Caco-2 (cell line): ENCODE data around the gene CASTOR1. TPM values are rescaled to one million over a fixed set of nuclear protein-coding genes. Genes with fewer than 3 reads are reported as not detected.

Experiments
- BruUV-seq: library from RNA; stranded (reverse); fragments of 400-500 nt; replicated peaks from 2 replicates; lab custom pipeline; 2021; lab: Mats Ljungman, UMichigan
- CTCF ChIA-PET: fragments of 300-600 bp; sonication (Branson Sonifier 250); formaldehyde crosslinking; loops from one replicate; lab custom pipeline; 2022; ENCODE audit warnings: antibody characterized with exemption; lab: Charles Lee
- POLR2A ChIA-PET: fragments of 300-600 bp; sonication (Branson Sonifier 250); formaldehyde crosslinking; loops from one replicate; lab custom pipeline; 2022; ENCODE audit warnings: antibody characterized with exemption; lab: Charles Lee
- DNase-seq, 2 experiments: peaks; one replicate each; pipeline versions ENCODE4 v3.0.0 to v3.0.0-alpha.2; 2020 to 2022
- H3K27me3 ChIP-seq: replicated peaks from 2 replicates; pipeline ENCODE4 v1.6.0; 2011; ENCODE audit warnings: low read length; ENCODE audit not compliant: control insufficient read depth, insufficient read depth
- H3K36me3 ChIP-seq: 2 replicates; pipeline ENCODE4 v1.5.1; 2011; ENCODE audit warnings: low read length; ENCODE audit not compliant: control insufficient read depth, insufficient read depth
- H3K4me1 ChIP-seq: fragments of 250-450 bp; sonication (Bioruptor Pico); 2 replicates; pipeline ENCODE4 v1.5.1; 2020; ENCODE audit warnings: mild to moderate bottlenecking
- H3K4me3 ChIP-seq: 2 replicates; pipeline ENCODE4 v1.5.1; 2011; ENCODE audit warnings: low read depth, mild to moderate bottlenecking, control low read depth, low read length
- H3K9me3 ChIP-seq: fragments of 250-450 bp; sonication (Bioruptor Pico); 2 replicates; pipeline ENCODE4 v1.5.1; 2020; ENCODE audit warnings: mild to moderate bottlenecking, moderate library complexity
- H3K27ac Mint-ChIP-seq: one replicate; pipeline ENCODE4 v1.8.0; 2022; ENCODE audit warnings: mixed read lengths; ENCODE audit not compliant: unreplicated experiment
- H3K27me3 Mint-ChIP-seq: one replicate; pipeline ENCODE4 v1.8.0; 2022; ENCODE audit warnings: mixed read lengths; ENCODE audit not compliant: insufficient read depth, unreplicated experiment
- H3K36me3 Mint-ChIP-seq: one replicate; pipeline ENCODE4 v1.8.0; 2022; ENCODE audit warnings: mild to moderate bottlenecking, mixed read lengths; ENCODE audit not compliant: insufficient read depth, unreplicated experiment
- H3K4me1 Mint-ChIP-seq: one replicate; pipeline ENCODE4 v1.8.0; 2022; ENCODE audit warnings: low read depth, mixed read lengths; ENCODE audit not compliant: unreplicated experiment
- H3K4me3 Mint-ChIP-seq: one replicate; pipeline ENCODE4 v1.8.0; 2022; ENCODE audit warnings: mild to moderate bottlenecking, moderate library complexity, mixed read lengths; ENCODE audit not compliant: unreplicated experiment
- H3K9me3 Mint-ChIP-seq: one replicate; pipeline ENCODE4 v1.8.0; 2022; ENCODE audit warnings: mixed read lengths; ENCODE audit not compliant: unreplicated experiment
- CTCF ChIP-seq, 2 experiments: fragments of 200-600 bp in 1 of 2; IDR thresholded peaks; 1 replicate in 1 of 2; 2 replicates in 1 of 2; pipeline versions ENCODE4 v1.5.1 to v1.8.0; 2011 to 2022; ENCODE audit warnings: antibody characterized with exemption in 1 of 2, control low read depth in 1 of 2, inconsistent platforms in 1 of 2, low read depth in 1 of 2, low read length in 1 of 2, mild to moderate bottlenecking in 1 of 2, moderate library complexity in 1 of 2; ENCODE audit not compliant: insufficient read depth in 1 of 2, severe bottlenecking in 1 of 2, unreplicated experiment in 1 of 2
- intact Hi-C: fragments of 100-400 bp; cut with micrococcal nuclease; formaldehyde crosslinking; loops from one replicate; pipeline ENCODE4 v1.10.0; 2022; ENCODE audit not compliant: unreplicated experiment
- total RNA-seq: library from RNA; stranded (reverse); gene quantifications from 2 replicates; pipeline ENCODE4 v1.2.3, GENCODE V29; 2022

Gene CASTOR1
- total RNA-seq, 1 experiment from 2014 or later, result 6.3 TPM

DNA sequence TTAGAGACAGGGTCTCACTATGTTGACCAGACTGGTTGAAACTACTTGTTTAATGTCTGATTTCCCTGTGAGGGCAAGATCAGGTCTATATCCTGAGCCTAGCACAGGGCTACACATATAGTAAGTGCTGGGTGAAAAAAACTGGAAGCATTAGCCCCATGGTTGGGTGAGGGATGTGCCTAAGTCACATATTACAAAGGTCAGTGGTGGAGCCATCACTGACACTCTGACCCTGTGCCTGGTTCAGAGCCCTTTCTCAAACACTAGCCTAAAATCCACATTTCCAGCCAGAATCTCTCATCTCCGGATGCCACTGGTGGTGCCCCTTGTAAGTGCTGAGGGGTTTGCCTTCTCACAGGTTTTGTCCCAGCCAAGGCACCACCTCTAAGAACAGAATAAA, 28.5 kb upstream of the CASTOR1 start:
- POLR2A ChIA-PET, result no interaction called here
- no TSS peak for BruUV-seq
- Histone ChIP-seq H3K36me3 (no peaks in the 10 kb centered on the region; the same call in 1 of the 2 replicates), H3K9me3 (no peaks in the 10 kb centered on the region), H3K4me3 (no peak overlapping the region), H3K4me1 (0 out of 2 replicates have a peak, but pooled peaks cover 4% of the 10 kb centered on the region), H3K27me3 (no peaks in the 10 kb centered on the region)
- Mint-ChIP-seq H3K27ac (peak overlapping the region; percentile 34), H3K9me3 (no peaks in the 10 kb centered on the region), H3K36me3 (no peaks in the 10 kb centered on the region), H3K27me3 (no peaks in the 10 kb centered on the region), H3K4me1 (peaks cover 21% of the 10 kb centered on the region), H3K4me3 (no peak overlapping the region)
- no peak for TF ChIP-seq CTCF (IDR thresholded peaks at IDR 0.05; ENCODE audit: insufficient read depth in 1 of 2, low read depth in 1 of 2, low read length in 1 of 2, severe bottlenecking in 1 of 2, unreplicated experiment in 1 of 2)
- DNase-seq, result no peak
- intact Hi-C loops, result no loop called here
- CTCF ChIA-PET, result no interaction called here

DNA sequence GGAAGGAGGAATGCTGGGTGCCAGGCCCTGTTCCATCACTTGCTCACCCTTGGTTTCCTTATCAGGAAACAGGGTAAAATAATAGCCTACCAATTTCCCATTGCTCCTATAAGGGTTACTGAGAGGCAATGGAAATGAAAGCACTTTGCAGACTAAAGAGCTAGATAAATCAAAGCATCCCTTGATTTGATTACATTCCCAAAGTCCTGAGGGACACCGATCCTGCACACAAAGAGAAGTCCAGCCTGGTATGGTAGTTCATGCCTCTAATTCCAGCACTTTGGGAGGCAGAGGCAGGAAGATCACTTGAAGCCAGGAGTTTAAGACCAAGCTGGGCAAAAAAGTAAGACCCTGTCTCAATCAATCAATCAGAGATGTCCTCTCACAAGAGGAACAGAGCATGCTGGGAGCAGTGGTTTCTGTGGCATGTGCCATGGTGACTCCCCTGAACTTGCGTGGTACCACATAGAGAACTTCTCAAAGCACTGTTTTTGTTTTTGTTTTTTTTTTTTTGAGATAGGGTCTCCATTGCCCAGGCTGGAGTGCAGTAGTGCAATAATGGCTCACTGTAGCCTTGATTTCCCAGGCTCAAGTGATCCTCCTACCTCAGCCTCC, 26.8 kb upstream of the CASTOR1 start:
- Mint-ChIP-seq H3K4me3 (no peak overlapping the region), H3K36me3 (no peaks in the 10 kb centered on the region), H3K9me3 (no peaks in the 10 kb centered on the region), H3K27me3 (no peaks in the 10 kb centered on the region), H3K27ac (no peak overlapping the region), H3K4me1 (peaks cover 27% of the 10 kb centered on the region)
- Histone ChIP-seq H3K9me3 (no peaks in the 10 kb centered on the region), H3K27me3 (no peaks in the 10 kb centered on the region), H3K4me1 (0 out of 2 replicates have a peak, but pooled peaks cover 4% of the 10 kb centered on the region), H3K36me3 (no peaks in the 10 kb centered on the region; the same call in 1 of the 2 replicates), H3K4me3 (no peak overlapping the region)
- DNase-seq, result no peak
- BruUV-seq, result no TSS peak
- ChIA-PET POLR2A (no interaction called here), CTCF (no interaction called here)
- TF ChIP-seq CTCF (IDR thresholded peaks at IDR 0.05; ENCODE audit: insufficient read depth in 1 of 2, low read depth in 1 of 2, low read length in 1 of 2, severe bottlenecking in 1 of 2, unreplicated experiment in 1 of 2), result no peak
- intact Hi-C loops, result no loop called here

GRCh38 chr22:30314915-30315314, 25.6 kb upstream of the CASTOR1 start:
- Histone ChIP-seq H3K4me1 (0 out of 2 replicates have a peak, but pooled peaks cover 4% of the 10 kb centered on the region), H3K36me3 (no peaks in the 10 kb centered on the region), H3K4me3 (no peak overlapping the region), H3K27me3 (no peaks in the 10 kb centered on the region), H3K9me3 (no peaks in the 10 kb centered on the region)
- TF ChIP-seq CTCF (IDR thresholded peaks at IDR 0.05; ENCODE audit: insufficient read depth in 1 of 2, low read depth in 1 of 2, low read length in 1 of 2, severe bottlenecking in 1 of 2, unreplicated experiment in 1 of 2), result no peak
- CTCF ChIA-PET, result no interaction called here
- no peaks in the 10 kb centered on the region for H3K27me3 Mint-ChIP-seq
- POLR2A ChIA-PET, result no interaction called here
- DNase-seq, result no peak
- no peak overlapping the region for H3K4me3 Mint-ChIP-seq
- no peak overlapping the region for H3K27ac Mint-ChIP-seq
- H3K36me3 Mint-ChIP-seq, result no peaks in the 10 kb centered on the region
- H3K4me1 Mint-ChIP-seq, result peaks cover 27% of the 10 kb centered on the region
- no TSS peak for BruUV-seq
- H3K9me3 Mint-ChIP-seq, result no peaks in the 10 kb centered on the region
- intact Hi-C loops, result no loop called here
